Measurements from ENCODE around the gene EPHB1. TPM values are rescaled to one million over a fixed set of nuclear protein-coding genes. Genes with fewer than 3 reads are reported as not detected.
"Not testable (repeated sequence)": the region's sequence is repeated elsewhere in the genome, so short reads cannot be mapped to it uniquely, and the experiment has no call there.

The EPHB1 gene
- total RNA-seq, 4 donors from 2014 or later: 1.00 to 8.9 (median 4.5) TPM

DNA sequence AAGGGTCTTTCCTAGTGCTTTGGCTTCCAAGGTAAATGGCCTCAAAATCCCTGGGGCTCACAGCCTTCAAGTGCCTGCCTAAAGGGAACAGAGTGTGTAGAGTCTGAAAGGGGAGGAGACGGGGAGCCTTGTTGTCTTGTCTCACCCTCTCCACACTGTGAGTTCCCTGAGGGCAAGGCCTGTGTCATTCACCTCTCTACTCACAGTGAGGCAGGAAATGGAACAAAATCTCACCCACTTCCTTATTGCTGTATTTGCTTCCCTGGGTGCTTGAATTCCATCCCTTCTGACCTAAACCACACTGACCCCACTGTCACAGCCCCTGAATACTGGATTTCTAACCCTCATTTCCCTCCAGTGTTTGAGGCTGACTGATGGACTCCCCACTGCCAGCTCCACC lies 197.5 kb downstream of the EPHB1 start:
- no peak overlapping the region for H3K27ac ChIP-seq
- no peaks in the 10 kb centered on the region for H3K27me3 ChIP-seq
- in situ Hi-C loops (cut with MboI; ENCODE audit: low sequenced_read_pairs in 4 of 4) (no loop called here), intact Hi-C loops (cut with DNase I; ENCODE audit: low total_unique reads) (no loop called here)
- no peak for ATAC-seq
- H3K36me3 ChIP-seq: no peaks in the 10 kb centered on the region
- no peak for DNase-seq
- no peak for TF ChIP-seq POLR2A (IDR thresholded peaks at IDR 0.05)
- TF ChIP-seq, protein P1, sequence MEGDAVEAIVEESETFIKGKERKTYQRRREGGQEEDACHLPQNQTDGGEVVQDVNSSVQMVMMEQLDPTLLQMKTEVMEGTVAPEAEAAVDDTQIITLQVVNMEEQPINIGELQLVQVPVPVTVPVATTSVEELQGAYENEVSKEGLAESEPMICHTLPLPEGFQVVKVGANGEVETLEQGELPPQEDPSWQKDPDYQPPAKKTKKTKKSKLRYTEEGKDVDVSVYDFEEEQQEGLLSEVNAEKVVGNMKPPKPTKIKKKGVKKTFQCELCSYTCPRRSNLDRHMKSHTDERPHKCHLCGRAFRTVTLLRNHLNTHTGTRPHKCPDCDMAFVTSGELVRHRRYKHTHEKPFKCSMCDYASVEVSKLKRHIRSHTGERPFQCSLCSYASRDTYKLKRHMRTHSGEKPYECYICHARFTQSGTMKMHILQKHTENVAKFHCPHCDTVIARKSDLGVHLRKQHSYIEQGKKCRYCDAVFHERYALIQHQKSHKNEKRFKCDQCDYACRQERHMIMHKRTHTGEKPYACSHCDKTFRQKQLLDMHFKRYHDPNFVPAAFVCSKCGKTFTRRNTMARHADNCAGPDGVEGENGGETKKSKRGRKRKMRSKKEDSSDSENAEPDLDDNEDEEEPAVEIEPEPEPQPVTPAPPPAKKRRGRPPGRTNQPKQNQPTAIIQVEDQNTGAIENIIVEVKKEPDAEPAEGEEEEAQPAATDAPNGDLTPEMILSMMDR (IDR thresholded peaks at IDR 0.05 in 4 of 5, conservative IDR thresholded peaks at IDR 0.05 in 1 of 5): no peak
- peaks cover 3 to 8% of the 10 kb centered on the region in 2 donors for H3K4me1 ChIP-seq
- no peaks in the 10 kb centered on the region for H3K9me3 ChIP-seq
- no peak overlapping the region for H3K4me3 ChIP-seq

DNA sequence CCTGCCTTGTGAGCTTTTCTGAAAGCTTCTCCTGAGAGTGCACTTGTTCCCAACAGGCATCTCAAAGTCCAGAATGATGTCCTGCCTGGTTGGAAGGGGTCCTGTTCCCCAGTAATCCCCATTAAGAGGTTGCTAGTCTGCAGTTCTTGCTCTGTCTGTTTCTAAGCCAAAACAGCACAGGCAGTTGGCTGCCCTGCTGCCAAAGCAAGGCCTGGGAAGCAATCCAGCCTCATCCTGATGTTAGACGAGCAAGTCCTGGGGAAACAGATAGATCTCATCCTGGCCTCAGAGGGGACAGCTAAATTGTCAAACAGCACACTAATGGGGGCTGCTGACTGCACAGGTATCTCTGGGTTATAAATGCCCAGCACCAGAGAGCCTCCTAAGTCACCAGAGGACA lies 198.0 kb downstream of the EPHB1 start:
- Histone ChIP-seq H3K36me3 (no peaks in the 10 kb centered on the region), H3K27me3 (no peaks in the 10 kb centered on the region), H3K4me3 (no peak overlapping the region), H3K9me3 (no peaks in the 10 kb centered on the region), H3K4me1 (peaks cover 3 to 8% of the 10 kb centered on the region in 2 donors), H3K27ac (no peak overlapping the region)
- in situ Hi-C loops (cut with MboI; ENCODE audit: low sequenced_read_pairs in 4 of 4): no loop called here
- TF ChIP-seq, protein P1 (IDR thresholded peaks at IDR 0.05 in 4 of 5, conservative IDR thresholded peaks at IDR 0.05 in 1 of 5): no peak
- no peak for TF ChIP-seq POLR2A (IDR thresholded peaks at IDR 0.05)
- DNase-seq (no peak), ATAC-seq (no peak)
- intact Hi-C loops (cut with DNase I; ENCODE audit: low total_unique reads): no loop called here

DNA sequence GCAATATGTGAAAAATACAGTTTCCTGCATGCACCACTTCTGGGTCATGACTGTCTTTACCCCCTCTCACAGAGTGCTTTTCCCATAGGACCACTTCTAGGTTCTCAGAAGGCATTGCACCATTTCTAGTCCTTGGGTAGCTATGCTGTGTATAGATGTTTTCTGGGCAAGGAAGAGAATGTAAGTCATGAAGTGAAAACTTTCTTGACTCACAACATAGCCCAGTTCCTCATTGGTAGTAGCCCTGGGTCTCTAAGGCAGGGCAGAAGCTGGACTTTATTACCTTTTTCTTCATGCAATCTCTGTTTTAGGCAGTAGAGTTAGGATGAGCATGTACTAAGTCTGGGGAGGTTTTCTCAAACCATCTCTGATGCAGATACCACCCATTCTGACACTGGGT lies 203.1 kb downstream of the EPHB1 start:
- intact Hi-C loops (cut with DNase I; ENCODE audit: low total_unique reads) (no loop called here), in situ Hi-C loops (cut with MboI; ENCODE audit: low sequenced_read_pairs in 4 of 4) (no loop called here)
- H3K4me1 ChIP-seq: no peaks in the 10 kb centered on the region
- no peaks in the 10 kb centered on the region for H3K9me3 ChIP-seq
- no peak for TF ChIP-seq POLR2A (IDR thresholded peaks at IDR 0.05)
- TF ChIP-seq, protein P1 (IDR thresholded peaks at IDR 0.05 in 4 of 5, conservative IDR thresholded peaks at IDR 0.05 in 1 of 5): no peak
- ATAC-seq (no peak), DNase-seq (no peak)
- no peak overlapping the region for H3K27ac ChIP-seq
- H3K27me3 ChIP-seq: no peaks in the 10 kb centered on the region
- H3K36me3 ChIP-seq: no peaks in the 10 kb centered on the region
- H3K4me3 ChIP-seq: no peak overlapping the region

DNA sequence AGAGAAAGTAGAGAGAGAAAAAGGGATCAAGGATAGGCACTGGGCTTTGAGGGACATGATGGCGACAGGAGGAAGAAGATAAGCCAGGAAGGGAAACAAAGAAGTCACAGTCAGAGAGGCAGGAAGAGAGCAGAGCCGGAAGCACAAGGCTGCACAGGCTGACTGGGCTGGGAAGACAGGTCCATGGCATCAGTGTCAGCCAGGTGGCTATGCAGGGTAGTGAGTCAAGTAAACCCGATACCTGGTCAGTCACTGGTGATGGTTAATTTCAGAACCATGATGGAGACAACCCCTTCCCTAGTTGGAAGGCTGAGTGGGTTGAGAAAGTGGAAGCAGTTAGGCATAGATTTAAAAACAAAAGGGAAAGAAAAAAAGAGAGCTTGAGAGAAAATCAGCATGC lies 203.8 kb downstream of the EPHB1 start:
- intact Hi-C loops (cut with DNase I; ENCODE audit: low total_unique reads): no loop called here
- Histone ChIP-seq H3K27ac (no peak overlapping the region), H3K36me3 (no peaks in the 10 kb centered on the region), H3K4me3 (no peak overlapping the region), H3K4me1 (no peaks in the 10 kb centered on the region), H3K9me3 (no peaks in the 10 kb centered on the region), H3K27me3 (no peaks in the 10 kb centered on the region)
- DNase-seq: no peak
- ATAC-seq: no peak
- in situ Hi-C loops (cut with MboI; ENCODE audit: low sequenced_read_pairs in 4 of 4): no loop called here
- TF ChIP-seq, protein P1 (IDR thresholded peaks at IDR 0.05 in 4 of 5, conservative IDR thresholded peaks at IDR 0.05 in 1 of 5): no peak
- no peak for TF ChIP-seq POLR2A (IDR thresholded peaks at IDR 0.05)

DNA sequence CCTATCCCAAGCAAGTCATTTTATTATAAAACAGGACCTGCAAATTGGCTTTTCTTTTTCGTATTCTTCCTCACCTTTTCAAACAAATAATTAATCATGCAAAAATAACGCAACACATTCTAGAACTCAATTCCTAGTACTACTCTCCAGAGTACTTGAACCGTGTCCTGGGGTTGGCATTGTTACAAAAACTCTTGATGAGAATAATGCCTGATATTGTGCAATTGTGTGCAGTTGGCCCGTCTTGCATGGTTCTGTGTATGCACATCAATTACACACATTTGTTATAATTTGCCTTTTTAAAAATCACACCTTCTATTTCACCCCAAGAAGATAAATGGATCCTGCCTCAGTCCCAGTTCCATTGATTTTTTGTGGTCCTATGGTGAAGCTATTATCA lies 205.4 kb downstream of the EPHB1 start:
- Histone ChIP-seq H3K27me3 (no peaks in the 10 kb centered on the region), H3K4me1 (no peaks in the 10 kb centered on the region), H3K4me3 (no peak overlapping the region), H3K36me3 (no peaks in the 10 kb centered on the region), H3K9me3 (no peaks in the 10 kb centered on the region), H3K27ac (no peak overlapping the region)
- ATAC-seq: no peak
- in situ Hi-C loops (cut with MboI; ENCODE audit: low sequenced_read_pairs in 4 of 4) (no loop called here), intact Hi-C loops (cut with DNase I; ENCODE audit: low total_unique reads) (no loop called here)
- TF ChIP-seq, protein P1 (IDR thresholded peaks at IDR 0.05 in 4 of 5, conservative IDR thresholded peaks at IDR 0.05 in 1 of 5): no peak
- TF ChIP-seq POLR2A (IDR thresholded peaks at IDR 0.05): no peak
- DNase-seq: no peak

DNA sequence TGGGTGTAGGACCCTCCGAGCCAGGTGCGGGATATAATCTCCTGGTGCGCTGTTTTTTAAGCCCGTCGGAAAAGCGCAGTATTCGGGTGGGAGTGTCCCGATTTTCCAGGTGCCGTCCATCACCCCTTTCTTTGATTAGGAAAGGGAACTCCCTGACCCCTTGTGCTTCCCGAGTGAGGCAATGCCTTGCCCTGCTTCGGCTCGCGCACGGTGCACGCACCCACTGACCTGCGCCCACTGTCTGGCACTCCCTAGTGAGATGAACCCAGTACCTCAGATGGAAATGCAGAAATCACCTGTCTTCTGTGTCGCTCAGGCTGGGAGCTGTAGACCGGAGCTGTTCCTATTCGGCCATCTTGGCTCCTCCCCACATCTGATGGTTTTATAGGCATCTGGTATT lies 210.6 kb downstream of the EPHB1 start:
- DNase-seq; H3K9me3 ChIP-seq; H3K27me3 ChIP-seq; in situ Hi-C loops (cut with MboI; ENCODE audit: low sequenced_read_pairs in 4 of 4); ATAC-seq; H3K4me1 ChIP-seq; H3K36me3 ChIP-seq; H3K4me3 ChIP-seq; H3K27ac ChIP-seq; intact Hi-C loops (cut with DNase I; ENCODE audit: low total_unique reads): not testable (repeated sequence)
